Neuron (in vitro differentiated cells): ENCODE data around the gene THBS2.

ENCODE experiments used
- H2AFZ ChIP-seq: one replicate; pipeline ENCODE4 v1.6.1; 2013; ENCODE audit warnings: low read depth, mild to moderate bottlenecking, inconsistent platforms, low read length, moderate library complexity
- H3K27me3 ChIP-seq: one replicate; pipeline ENCODE4 v1.6.1; 2013; ENCODE audit warnings: low read length; ENCODE audit not compliant: insufficient read depth
- H3K36me3 ChIP-seq: one replicate; pipeline ENCODE4 v1.6.1; 2013; ENCODE audit warnings: low read length; ENCODE audit not compliant: insufficient read depth
- H3K4me1 ChIP-seq: one replicate; pipeline ENCODE4 v1.6.1; 2013; ENCODE audit warnings: low read length; ENCODE audit not compliant: insufficient read depth
- H3K4me3 ChIP-seq: 2 replicates; pipeline ENCODE4 v1.5.1; 2013; ENCODE audit warnings: mild to moderate bottlenecking, low read length, moderate library complexity
- H3K9me3 ChIP-seq: one replicate; pipeline ENCODE4 v1.6.1; 2013; ENCODE audit warnings: low read length

The THBS2 gene

GRCh38 chr6:169230946-169231789 lies 22.5 kb downstream of the THBS2 start:
- Histone ChIP-seq H3K36me3 (no peaks in the 10 kb centered on the region), H3K27me3 (no peaks in the 10 kb centered on the region), H2AFZ (no peak overlapping the region), H3K4me1 (peaks cover 2% of the 10 kb centered on the region), H3K9me3 (peaks cover 2% of the 10 kb centered on the region), H3K4me3 (no peak overlapping the region)

GRCh38 chr6:169230322-169230665 lies 23.4 kb downstream of the THBS2 start:
- H3K27me3 ChIP-seq, result no peaks in the 10 kb centered on the region
- no peaks in the 10 kb centered on the region for H3K36me3 ChIP-seq
- H3K4me1 ChIP-seq, result peaks cover 2% of the 10 kb centered on the region
- peaks cover 2% of the 10 kb centered on the region for H3K9me3 ChIP-seq
- H2AFZ ChIP-seq, result no peak overlapping the region
- H3K4me3 ChIP-seq, result no peak overlapping the region

- Histone ChIP-seq H3K4me3 (no peak overlapping the region), H3K36me3 (no peaks in the 10 kb centered on the region), H3K4me1 (peaks cover 2% of the 10 kb centered on the region), H2AFZ (no peak overlapping the region), H3K27me3 (no peaks in the 10 kb centered on the region), H3K9me3 (peaks cover 2% of the 10 kb centered on the region)
Measured at GRCh38 chr6:169229615-169230321, 23.9 kb downstream of the THBS2 start.

GRCh38 chr6:169227116-169227515 lies 26.5 kb downstream of the THBS2 start:
- H3K4me1 ChIP-seq, result peaks cover 2% of the 10 kb centered on the region
- no peaks in the 10 kb centered on the region for H3K36me3 ChIP-seq
- no peaks in the 10 kb centered on the region for H3K27me3 ChIP-seq
- H2AFZ ChIP-seq, result no peak overlapping the region
- no peak overlapping the region for H3K4me3 ChIP-seq
- peaks cover 5% of the 10 kb centered on the region for H3K9me3 ChIP-seq

GRCh38 chr6:169225887-169226286 lies 27.8 kb downstream of the THBS2 start:
- Histone ChIP-seq H3K9me3 (peaks cover 7% of the 10 kb centered on the region), H3K36me3 (no peaks in the 10 kb centered on the region), H3K4me3 (no peak overlapping the region), H2AFZ (no peak overlapping the region), H3K4me1 (peaks cover 2% of the 10 kb centered on the region), H3K27me3 (no peaks in the 10 kb centered on the region)

GRCh38 chr6:169225131-169225576 lies 28.5 kb downstream of the THBS2 start:
- Histone ChIP-seq H3K9me3 (peaks cover 7% of the 10 kb centered on the region), H3K36me3 (no peaks in the 10 kb centered on the region), H2AFZ (no peak overlapping the region), H3K27me3 (no peaks in the 10 kb centered on the region), H3K4me3 (no peak overlapping the region), H3K4me1 (peaks cover 2% of the 10 kb centered on the region)

GRCh38 chr6:169224716-169225115 lies 28.9 kb downstream of the THBS2 start:
- Histone ChIP-seq H3K9me3 (peaks cover 7% of the 10 kb centered on the region), H3K27me3 (no peaks in the 10 kb centered on the region), H2AFZ (no peak overlapping the region), H3K4me3 (no peak overlapping the region), H3K36me3 (no peaks in the 10 kb centered on the region), H3K4me1 (peaks cover 2% of the 10 kb centered on the region)

- Histone ChIP-seq H3K4me3 (no peak overlapping the region), H3K36me3 (no peaks in the 10 kb centered on the region), H3K27me3 (no peaks in the 10 kb centered on the region), H3K4me1 (no peaks in the 10 kb centered on the region), H3K9me3 (peaks cover 7% of the 10 kb centered on the region), H2AFZ (no peak overlapping the region)
Measured at GRCh38 chr6:169224185-169224695, 29.4 kb downstream of the THBS2 start.

GRCh38 chr6:169223006-169223405 lies 30.6 kb downstream of the THBS2 start:
- Histone ChIP-seq H3K4me1 (no peaks in the 10 kb centered on the region), H3K36me3 (no peaks in the 10 kb centered on the region), H3K9me3 (peaks cover 7% of the 10 kb centered on the region), H3K27me3 (no peaks in the 10 kb centered on the region), H2AFZ (no peak overlapping the region), H3K4me3 (no peak overlapping the region)

GRCh38 chr6:169222126-169222525 lies 31.5 kb downstream of the THBS2 start:
- H2AFZ ChIP-seq, result no peak overlapping the region
- no peaks in the 10 kb centered on the region for H3K27me3 ChIP-seq
- no peaks in the 10 kb centered on the region for H3K4me1 ChIP-seq
- no peaks in the 10 kb centered on the region for H3K36me3 ChIP-seq
- peaks cover 7% of the 10 kb centered on the region for H3K9me3 ChIP-seq
- no peak overlapping the region for H3K4me3 ChIP-seq

GRCh38 chr6:169221264-169221663 lies 32.4 kb downstream of the THBS2 start:
- H2AFZ ChIP-seq, result no peak overlapping the region
- H3K4me1 ChIP-seq, result no peaks in the 10 kb centered on the region
- no peaks in the 10 kb centered on the region for H3K36me3 ChIP-seq
- H3K4me3 ChIP-seq, result no peak overlapping the region
- H3K27me3 ChIP-seq, result no peaks in the 10 kb centered on the region
- H3K9me3 ChIP-seq, result peaks cover 7% of the 10 kb centered on the region

GRCh38 chr6:169220068-169220964 lies 33.3 kb downstream of the THBS2 start:
- H3K27me3 ChIP-seq, result no peaks in the 10 kb centered on the region
- no peak overlapping the region for H3K4me3 ChIP-seq
- H2AFZ ChIP-seq, result no peak overlapping the region
- H3K9me3 ChIP-seq, result peaks cover 7% of the 10 kb centered on the region
- H3K36me3 ChIP-seq, result no peaks in the 10 kb centered on the region
- no peaks in the 10 kb centered on the region for H3K4me1 ChIP-seq
